HG03457 (cell line): ENCODE data around the gene WNT7B.

Source experiments
- ATAC-seq: cut with Tn5 transposase; IDR thresholded peaks from one replicate; pipeline ENCODE4 v1.9.1; 2021; ENCODE audit warnings: moderate number of reproducible peaks; ENCODE audit not compliant: unreplicated experiment

WNT7B gene

DNA sequence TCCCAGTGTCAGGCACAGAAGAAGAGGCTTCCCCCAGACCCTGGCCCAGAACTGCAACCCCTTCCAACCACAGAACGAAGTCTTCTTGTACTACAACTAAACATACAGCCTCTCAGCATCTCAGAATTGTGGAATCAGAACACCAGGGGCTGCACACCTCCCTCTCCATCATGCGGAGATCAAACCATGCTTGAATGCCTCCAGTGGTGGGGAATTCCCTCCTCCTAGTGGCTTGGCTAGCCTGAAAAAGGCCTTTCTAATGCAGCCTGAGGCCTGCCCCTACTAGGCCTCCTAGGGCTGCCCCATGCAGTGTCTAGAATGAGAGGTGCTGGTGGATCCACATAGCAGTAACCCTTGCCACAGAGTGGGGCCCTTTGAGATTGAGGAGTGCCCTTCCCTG is 62.7 kb downstream of the WNT7B start:
- no peak for ATAC-seq

DNA sequence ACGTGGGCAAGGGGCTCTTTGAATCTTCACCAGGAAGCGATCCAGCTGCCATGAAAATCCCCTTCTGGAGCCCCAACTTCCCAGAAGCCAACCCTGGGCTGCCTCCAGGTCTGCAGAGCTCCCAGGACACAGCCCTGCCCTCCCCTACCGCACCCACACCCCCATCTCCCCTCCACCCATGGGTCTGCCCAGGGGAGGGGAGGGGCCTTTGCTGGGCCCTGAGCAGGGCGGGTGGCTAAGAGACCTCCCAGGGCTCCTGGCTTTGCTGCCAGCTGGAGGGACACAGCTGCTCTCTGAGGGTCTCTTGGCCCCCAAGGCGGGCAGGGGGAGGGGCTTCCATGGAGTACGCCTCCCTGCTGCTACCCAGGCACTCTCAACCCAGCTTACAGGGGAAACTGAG is 64.1 kb downstream of the WNT7B start:
- ATAC-seq, result no peak

DNA sequence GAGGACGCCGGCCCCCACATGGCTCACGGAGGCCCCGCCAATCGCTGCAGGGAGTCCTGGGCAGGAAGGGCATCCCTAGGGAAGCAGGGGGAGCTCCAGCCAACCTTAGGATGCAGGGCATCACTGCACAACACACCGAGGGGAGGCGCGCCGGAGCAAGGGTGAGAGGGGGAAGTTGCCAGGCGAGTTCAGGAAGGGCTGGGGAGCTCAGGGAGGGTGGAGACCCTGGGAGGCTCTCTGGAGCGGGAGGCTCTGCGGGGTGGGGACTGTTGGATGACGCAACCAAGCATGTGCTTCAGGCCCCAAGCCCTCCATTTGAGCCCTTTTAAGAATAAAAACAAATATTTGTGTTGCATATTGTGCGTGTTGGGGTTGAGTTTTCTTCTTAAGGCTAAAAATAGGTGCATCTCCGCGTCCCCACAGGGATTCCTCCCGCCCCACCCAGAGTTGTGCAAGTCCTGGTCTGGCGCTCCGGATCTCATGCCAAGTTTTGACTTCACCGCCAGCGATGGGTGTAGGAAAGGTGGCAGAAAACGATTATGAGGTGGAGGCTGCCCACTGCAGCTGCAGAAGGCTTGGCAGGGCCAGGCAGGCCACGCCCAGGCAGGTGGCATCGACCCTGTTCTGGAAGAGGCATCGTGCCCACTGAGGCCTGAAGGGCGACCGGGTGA is 65.2 kb downstream of the WNT7B start:
- ATAC-seq, result no peak

DNA sequence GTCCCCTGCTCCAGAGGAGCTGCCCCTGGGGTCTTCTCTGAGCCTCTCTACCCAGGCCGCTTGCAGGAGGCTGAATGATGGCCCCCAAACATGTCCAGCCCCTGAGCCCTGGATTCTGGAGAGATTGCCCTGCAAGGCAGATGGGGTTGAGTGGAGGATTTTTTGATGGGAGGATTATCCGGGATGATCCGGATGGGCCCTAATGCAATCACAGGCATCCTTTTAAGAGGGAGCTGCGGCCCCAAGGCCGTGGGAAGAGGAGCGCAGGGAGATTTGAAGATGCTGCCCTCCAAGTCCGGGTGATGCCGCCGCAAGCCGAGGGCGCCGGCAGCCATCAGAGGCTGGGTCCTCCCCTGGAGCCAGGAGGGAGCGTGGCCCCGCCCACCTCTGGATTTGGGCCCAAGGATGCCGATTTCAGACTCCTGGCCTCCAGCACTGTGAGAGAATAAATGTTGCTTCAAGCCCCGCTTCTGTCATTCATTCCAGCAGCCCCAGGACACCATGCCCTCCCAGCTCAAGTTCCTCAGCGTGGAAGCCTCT is 66.0 kb downstream of the WNT7B start:
- no peak for ATAC-seq

DNA sequence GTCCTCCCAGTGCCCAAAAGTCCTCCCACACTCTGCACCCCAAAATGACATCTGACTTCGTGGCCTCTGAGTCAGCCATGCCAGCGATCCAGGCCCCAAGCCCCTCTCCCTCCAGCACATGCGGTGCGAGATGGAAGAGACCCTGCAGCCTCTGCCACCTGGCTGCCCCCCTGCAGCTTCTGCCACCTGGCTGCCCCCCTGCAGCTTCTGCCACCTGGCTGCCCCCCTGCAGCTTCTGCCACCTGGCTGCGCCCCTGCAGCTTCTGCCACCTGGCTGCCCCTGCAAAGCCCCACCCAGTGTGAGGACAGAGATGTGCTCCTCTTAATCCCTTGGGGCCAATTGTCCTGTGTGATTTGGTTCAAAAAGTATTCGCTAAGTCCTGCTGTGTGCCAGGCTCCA is 68.0 kb downstream of the WNT7B start:
- no peak for ATAC-seq

DNA sequence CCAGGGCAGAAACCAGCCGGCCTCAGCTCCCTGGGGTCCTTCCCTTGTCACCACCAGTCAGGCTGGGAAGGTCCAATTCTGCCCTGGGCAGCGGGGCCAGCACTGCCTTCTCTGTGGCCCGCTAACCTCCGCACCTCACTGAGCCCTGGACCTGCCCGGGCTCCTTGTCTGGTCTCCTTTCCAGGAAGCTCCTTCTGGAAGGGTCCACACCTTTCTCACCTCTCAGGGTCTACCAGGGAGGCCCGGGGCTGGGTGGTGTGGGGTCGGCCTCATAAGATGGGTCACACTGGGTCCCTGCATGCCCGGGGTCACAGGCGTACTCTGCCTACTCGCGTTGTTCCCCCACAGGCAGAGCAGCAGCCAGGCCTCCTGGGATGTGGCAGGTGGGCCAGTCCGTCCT is 69.0 kb downstream of the WNT7B start:
- ATAC-seq, result no peak

DNA sequence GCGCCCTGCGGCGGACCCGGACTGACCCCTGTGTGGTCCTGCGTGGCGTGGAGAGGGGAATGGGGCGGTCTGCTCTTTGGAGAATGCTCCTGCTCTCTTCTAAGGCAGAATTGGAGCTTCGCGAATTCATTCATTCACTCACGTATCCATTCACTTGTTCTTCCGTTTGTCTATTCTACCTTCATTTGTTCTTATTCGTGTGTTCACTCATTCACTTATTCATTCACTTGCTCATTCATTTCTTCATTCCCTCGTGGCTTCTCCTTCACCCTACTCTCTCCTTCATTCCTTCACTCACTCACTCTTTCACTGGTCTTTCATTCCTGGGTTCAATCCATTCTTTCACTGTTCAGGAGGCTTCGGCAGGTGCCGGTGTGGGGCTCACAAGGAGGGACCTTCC is 69.6 kb downstream of the WNT7B start:
- no peak for ATAC-seq

DNA sequence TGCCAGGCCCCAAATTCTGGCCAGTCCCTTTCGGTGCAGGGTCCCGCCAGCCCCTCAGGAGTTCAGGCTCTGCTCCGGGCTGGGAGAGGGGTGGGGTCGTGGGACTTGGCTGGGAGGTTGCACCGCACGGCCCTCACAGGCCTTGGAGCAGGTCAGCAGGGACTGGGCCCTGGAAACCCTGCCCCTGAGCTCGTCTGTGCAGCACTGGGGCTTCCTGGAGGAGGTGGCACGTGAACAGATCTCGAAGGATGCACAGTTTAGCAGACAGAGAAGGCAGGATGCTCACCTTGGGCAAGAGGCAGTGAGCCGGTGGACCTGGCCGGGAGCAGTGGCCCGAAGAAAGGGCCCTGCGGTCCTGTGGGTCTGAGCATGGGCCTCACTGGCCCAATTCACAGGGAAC is 70.0 kb downstream of the WNT7B start:
- ATAC-seq, result no peak

DNA sequence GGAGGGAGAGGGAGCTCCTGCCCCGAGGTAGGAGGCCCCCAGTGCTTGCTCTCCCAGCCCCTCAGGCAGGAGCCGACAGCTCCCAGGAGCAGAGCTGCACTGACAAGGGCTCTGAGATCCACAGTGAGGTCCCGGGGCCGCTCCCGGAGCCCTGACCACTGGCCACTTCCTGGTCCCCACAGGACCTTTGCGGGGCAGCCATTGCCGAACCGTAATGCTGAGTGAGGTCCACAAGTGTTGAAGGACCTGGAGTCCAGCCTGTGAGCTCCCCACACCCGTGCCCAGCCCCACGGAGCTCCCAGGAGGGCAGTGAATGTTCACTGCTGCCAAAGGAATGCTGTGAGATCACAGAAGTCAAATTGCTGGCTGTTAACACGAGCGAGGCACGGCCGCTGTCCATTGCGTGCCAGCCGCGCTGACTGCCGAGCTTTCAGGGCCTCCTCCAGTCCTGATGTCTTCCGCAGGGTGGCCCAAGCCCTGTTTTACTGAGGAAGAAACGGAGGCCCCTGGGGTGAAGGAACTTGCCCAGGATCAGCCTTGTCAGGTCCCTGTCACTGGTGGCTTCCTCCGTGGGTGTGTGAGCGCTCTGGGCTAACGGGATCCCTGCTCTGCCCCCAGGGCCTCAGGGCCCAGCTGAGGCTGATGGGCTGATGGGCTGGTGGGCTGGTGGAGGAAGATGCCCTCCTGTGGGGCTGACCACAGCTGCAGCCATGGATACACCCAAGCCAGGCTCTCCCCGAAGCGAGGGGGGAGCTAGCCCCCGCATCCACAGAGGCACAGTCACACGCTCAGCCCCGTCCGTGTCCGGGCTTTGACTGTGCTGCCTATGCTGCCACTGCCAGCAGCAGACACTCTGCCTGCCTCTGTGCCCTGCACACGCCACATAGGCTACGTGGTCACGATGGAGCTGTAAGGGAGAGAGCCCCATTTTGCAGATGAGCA is 70.8 kb downstream of the WNT7B start:
- ATAC-seq, result no peak

DNA sequence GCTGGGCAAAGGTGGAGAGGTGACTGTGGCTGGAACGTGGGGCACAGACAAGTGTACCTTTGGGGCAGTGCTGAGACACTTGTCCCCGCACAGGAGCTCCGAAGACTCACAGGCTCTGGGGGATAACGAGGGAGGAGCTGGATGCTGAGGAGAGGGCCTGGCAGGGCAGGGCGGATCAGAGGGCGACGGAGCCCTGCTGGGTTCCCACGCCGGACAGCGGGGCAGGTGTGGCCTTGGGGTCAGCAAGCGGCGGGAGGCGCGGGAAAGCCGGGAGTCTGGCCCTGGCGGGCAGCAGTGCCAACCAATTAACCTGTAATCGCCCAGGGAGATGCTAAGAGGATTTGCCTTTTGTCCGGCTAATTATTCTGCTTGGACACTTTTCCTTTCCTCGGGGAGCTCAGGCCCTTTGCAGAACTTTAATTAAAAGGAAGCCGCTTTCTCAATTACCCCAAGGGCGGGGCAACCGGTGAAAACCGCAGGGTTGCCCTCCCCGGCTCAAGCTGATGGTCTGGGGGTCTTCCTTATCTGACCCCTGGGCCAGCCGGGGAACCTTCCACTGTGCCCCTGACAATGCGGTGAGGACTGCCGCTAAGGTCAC is 71.5 kb downstream of the WNT7B start:
- no peak for ATAC-seq

DNA sequence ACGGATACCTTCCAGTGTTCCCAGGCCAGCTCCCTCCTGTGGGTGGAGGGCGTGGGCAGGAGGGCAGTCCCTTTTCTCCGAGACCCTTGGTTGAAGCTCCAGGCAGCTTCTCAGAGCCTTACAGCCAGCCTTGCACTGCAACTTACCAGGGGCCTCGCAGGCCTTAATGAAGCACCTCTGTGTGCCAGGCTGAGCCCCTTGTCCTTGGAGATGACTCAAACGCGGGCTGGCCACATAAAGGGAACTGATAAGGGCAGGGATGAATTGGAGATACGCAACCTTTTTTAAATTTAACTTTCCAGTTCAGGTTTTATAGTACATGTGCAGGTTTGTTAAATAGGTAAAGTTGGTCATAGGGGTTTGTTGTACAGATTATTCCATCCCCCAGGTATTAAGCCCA is 72.7 kb downstream of the WNT7B start:
- ATAC-seq, result no peak

DNA sequence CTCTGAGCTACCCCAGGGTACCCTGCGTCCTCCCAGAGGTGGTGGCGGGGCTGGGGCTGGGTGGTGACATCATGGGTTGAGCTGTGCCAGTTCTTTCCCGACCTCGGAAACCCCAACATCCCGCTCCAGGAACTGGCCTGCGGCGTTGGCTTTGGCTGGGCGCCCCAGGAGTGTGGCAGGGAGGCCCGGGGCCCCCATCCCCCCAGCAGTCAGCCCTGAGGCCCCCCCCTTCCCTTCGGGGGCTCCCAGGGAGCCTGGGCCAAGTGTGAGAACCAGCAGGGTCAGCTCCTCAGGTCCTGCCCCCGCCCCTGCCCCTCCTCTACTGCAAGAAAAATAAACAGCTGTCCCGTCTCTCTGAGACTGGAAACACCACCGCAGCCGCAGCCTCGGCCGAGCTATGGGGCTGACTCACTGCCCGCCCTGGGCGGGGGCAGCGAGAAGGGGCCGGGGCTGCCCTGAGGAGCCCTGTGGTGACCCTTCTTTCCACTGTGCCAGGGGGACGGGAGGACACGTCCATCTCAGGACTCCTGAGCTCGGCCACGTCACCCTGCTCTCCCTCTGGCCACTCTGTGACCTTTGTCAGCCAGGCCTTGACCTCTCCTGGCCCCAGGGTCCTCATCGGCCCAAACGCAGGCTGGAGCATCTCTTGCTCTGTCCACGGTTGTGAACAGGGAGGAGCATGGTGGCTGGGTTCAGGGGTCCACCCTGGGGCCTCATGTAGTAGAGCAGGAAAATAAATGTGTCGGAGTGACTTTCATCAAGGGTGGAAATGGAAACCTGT is 73.4 kb downstream of the WNT7B start:
- no peak for ATAC-seq

DNA sequence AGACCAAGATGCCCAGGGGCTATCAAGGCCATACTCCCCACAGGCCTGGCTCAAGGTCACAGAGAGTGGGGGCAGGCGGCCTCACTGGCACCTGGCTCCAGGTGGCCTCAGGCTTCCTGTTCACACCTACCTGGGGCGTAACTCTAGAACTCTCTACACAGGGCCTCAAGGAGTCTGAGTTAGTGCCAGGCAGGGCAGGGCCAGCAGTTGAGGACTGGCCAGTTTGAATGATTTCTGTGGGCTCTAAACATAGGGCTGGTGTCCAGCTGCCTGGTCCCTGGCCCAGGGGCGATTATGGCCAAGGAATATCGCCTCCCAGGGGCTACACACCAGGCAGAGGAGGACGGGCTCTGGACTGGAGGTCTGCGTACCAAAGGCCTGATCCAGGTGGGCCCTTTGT is 79.2 kb downstream of the WNT7B start:
- no peak for ATAC-seq

DNA sequence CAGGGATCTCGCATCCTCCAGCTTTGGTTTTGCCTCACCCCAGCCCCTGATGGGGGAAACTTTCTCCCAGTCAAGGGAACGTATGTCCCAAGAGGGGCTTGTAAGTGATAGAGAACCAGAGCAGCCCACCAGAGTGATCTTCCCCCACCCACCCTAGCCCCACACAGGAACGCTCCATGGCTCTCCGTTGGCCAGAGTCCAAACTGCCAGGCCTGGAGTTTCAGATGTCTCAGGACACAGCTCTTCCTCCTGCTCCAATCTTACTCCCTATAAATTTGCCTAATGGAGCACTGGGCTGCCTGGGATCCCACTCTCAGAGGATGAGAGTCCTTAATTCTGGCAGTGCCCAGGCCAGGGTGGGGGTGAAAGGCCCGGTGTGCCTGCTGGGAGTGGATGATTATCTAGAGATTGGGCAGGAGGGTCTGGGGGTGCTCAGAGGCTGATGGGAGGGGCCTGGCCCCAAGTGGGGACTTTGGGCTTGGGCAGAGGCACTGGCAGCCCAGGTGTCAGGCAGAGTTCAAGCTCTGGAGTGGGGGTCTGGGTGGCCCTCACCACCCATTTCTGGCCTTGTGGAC is 79.9 kb downstream of the WNT7B start:
- ATAC-seq, result no peak

DNA sequence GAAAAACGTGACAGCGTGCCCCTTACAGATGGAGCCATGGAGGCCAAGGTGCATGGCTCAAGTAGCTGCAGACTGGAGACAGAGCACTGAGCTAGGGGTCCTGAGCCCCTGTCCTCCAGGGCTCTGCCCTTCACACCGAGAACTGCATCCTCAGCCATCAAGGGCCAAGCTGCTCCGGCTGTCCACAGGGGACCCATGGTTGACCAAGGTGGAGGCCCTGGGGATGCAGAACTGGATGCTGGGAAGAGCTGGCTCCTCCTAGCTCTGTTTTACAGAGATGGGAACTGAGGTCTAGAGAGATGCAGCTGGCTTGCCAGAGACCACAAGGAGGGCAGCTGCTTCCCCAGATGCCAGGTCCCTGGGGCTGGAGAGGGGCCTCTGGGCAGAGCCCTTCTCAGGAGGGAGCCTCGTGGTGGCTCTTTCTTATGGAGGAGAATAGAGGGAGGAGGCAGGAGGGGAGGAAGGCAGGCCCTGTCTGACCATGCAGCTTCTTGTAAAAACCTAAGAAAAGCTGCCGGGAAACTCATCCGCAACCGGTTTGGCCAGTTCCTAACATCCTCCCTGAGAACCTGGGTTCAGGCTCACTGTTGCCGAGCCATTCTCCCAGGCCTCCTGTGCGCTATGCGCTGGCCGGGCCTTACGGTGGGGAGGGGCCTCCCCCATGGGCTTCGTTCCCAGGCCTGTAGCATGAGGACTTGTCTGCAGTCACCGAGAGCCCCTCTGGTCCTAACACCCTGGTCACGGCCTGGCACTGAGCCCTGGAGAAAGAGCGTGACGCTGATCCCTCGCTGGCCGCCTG is 80.6 kb downstream of the WNT7B start:
- no peak for ATAC-seq

DNA sequence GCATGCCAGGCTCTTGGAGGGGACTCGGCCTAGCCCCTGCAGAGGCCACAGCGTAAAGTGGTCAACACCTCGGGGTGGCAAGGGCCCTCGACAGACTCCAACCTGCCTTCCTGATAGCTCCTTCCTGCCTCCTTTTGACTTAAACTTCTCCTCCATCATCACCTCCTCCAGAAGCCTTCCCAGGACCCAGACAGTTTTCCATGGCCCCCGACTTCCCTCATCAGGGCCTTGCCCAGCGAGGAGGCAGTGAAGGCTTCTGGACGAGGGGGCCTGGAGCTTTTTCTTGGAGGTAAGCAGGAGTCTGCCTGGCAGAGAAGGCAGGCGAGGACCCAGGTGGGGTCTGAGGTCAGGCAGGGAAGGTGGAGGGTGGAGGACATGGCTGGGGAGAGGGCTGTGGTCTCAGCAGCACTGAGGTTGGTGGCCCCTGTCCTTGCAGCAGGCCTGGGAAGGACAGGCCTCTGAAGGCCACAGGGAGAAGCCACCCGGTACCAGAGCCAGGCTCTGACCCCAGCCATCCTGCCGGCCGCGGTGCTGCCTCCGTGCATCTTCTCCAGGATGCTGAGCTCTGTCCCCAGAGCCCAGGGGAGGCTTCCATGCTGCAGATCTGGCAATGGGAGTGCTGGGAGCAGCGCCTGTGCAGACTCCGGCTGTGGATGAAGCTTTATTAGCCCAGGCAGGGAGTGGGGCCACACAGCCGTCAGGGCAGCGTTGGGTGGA is 81.4 kb downstream of the WNT7B start:
- ATAC-seq, result no peak

DNA sequence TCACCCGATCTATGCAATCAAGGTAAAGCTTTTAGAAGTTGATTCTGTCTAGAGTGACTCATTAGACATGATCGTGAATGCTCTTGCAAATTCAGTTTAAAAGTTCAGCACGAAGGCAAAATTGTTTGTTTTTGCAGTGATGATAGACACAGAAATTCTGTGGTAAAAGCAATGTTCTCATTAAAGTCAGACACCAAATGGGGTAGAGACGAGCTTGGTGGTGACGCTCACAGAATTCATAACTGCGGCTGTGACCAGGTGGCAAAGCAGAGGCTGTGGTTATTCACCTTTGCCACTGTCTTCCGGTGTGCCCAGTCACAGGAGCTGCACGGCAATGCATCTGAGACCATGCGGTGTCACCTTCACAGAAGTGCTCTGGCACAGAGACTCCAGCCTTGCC is 83.4 kb downstream of the WNT7B start:
- ATAC-seq, result no peak

DNA sequence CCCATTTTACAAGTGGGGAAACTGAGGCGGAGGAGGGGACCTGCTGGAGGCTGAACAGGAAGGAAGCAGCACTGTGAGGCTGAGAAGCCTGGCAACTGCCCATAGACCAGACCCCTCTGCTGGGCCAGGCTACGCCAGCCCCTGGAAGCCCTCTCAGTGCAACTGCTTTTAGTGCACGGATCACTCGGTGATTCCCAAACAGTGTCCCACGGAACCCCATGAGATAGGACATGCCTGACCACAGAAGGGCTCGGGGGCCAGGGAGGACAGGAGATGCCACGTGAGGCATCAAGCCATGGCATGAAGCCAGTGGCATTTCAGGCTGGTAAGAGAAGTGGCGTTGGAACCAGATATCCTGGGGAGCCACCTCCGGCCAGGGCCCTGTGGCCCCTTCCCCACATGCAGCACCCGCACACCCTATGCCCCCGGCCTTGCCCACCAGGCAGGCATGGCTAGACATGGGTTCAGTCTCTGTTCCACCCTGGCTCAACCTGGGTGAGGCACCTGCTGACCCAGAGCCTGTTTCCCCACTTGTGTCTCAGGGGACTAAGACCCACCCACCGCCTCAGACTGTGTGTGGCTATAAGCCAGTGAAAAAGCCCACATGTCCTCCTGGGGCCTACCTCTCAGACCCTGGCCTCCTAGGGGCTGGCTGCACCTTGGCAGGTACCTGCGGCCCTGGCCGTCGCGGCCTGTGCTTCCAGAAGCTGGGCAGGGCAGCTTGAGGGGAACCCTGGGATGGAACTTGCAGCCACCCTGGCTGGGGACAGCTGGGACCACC is 84.1 kb downstream of the WNT7B start:
- ATAC-seq, result no peak
